GM21825 (cell line): ENCODE results near the gene PODXL.

Experiments used
- ATAC-seq: cut with Tn5 transposase; IDR thresholded peaks from one replicate; pipeline ENCODE4 v1.9.1; 2021; ENCODE audit warnings: mild to moderate bottlenecking, moderate library complexity; ENCODE audit not compliant: unreplicated experiment

The PODXL gene

DNA sequence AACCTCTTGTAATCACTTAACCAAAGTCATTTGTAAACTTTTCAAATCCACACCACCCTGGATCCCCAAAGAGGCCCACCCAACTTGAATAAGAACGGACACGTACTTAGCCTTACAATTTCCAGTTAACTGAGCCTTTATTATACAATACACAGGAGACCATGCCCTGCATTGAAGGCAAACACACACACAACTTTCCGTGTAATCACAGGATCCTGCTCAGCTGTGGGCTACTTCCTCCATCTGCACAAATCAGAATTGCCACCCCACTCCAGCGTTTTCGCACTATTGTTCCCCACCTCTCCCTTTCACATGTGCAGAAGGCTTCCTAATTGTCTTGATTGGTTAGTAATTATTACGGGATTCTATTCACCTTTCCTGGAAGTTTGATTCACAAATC is 12.1 kb upstream of the PODXL start:
- ATAC-seq = no peak

- no peak for ATAC-seq
These were observed 8.2 kb upstream of the PODXL start for GRCh38 chr7:131564640-131565039.

GRCh38 chr7:131563918-131564317 is 7.5 kb upstream of the PODXL start:
- no peak for ATAC-seq

- no peak for ATAC-seq
These were observed 6.5 kb upstream of the PODXL start for GRCh38 chr7:131562941-131563340.

DNA sequence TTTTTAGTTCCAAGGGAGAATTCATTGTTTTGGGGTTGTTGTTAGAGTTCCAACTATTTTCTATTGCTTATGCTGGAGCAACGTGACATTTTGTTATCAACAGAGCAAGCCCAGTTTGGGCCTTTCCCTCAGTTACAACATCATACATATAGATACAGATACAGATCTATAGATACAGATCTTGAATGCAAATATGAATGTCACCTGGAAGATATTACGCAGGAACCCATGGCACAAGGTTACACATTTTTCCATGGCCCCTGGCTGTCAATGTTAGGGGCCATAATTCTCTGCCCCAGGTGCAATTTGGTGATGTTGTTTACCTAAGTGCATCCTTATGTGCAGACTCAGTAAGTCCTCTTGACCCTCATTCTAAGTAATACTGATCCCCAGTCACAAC is 3.6 kb upstream of the PODXL start:
- ATAC-seq = no peak

- no peak for ATAC-seq
These were observed 1.4 kb upstream of the PODXL start for GRCh38 chr7:131557652-131558385.

DNA sequence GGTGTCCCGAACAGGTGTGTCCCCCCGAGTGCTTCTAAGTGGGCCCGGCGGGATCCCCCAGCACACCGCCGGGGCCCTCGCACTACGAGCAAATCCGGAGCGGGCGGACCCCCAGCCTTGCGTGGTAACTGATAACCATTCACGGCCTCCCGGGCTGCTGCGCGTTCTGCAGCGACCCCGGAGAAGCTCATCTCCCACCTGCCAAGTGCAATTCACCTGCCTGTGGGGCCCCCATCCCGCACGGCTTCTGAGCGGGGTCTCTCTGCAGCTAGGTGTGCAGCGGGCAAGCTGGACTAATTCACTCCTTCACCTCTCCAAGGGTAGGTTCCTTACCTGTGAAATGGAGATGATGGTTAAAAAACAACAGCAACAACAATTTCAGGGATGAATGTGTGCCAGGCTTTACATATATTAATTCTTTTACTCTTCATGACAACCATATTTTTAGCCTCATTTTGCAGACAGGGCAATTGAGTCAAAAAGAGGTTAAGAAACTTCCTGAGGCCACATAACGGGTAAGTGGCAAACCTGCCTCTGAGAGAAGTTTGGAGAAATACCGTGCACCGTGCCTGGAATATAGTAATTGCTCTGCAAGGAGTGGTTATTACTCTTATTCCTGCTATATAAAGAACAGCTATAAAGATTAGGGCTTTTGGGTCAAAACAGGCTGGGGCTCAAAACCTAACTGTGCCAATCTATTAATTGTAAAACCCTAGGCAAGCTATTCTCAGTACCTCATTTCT is 652 bp upstream of the PODXL start:
- no peak for ATAC-seq

DNA sequence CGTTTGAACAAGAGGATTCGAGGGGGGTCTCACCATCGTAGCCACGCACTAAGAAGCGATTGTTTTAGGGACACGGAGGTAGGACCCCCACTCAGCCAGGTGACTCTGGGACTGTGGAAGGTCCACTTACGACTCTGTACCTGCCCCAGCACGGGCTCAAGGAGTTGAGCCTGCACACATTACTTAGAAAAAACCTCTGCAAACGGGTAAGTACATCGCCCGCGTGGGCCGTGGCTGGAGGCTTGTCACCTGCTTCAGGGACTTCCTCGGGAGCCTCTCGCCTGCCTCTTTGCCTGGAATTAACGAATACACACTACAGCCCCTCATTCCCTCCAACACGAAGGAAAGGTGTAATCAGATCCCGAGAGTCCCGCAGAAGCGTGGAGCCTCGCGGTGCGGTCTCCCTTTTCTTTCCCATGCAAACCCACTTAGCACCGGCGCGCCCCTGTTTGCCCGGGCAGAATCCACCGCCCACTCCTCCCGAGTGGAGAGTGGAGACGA is 826 bp downstream of the PODXL start:
- ATAC-seq = no peak

GRCh38 chr7:131554880-131555516 is 1.4 kb downstream of the PODXL start:
- ATAC-seq = no peak

GRCh38 chr7:131553931-131554330 is 2.5 kb downstream of the PODXL start:
- ATAC-seq = no peak

GRCh38 chr7:131552053-131552452 is 4.4 kb downstream of the PODXL start:
- no peak for ATAC-seq

GRCh38 chr7:131550846-131551245 is 5.6 kb downstream of the PODXL start:
- no peak for ATAC-seq

DNA sequence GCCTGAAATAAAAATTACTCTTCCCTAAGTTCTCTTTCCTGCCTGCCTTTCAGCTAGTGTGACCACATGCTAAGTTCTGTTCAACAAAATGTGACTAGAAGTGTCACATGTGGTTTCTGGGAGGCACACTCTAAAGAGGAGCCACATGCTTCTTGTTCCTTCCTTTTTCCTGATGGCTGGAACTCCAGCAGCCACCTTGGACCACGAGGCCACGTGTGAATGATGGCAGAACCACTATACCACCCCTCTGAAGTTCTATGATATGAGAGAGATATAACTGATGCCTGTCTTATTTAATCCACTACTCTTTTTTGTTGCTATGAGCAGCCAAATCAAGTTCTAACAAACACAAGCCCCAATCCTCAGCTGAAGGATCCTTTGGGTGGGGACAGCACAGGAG is 8.1 kb downstream of the PODXL start:
- no peak for ATAC-seq

- ATAC-seq = no peak
These were observed 8.8 kb downstream of the PODXL start for GRCh38 chr7:131547589-131547988.

GRCh38 chr7:131546583-131547141 is 9.8 kb downstream of the PODXL start:
- ATAC-seq = no peak

DNA sequence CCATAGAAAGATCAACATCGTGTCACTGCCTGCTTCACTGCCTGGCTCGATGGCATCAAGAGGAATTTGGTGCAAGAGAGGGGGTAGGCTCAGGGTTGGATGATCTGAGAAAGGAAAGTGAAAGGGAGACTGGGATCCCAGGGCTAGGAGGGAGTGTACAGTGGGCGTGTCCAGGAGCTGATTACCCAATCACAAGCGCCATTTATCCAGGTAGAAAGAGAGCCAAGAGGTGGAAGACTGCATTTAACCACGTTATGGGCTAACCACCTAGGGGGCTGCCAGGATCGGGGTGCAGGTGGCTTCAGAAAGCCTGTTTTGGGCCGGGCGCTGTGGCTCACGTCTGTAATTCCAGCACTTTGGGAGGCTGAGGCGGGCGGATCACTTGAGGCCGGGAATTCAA is 10.3 kb downstream of the PODXL start:
- no peak for ATAC-seq

GRCh38 chr7:131544449-131545301 is 11.8 kb downstream of the PODXL start:
- no peak for ATAC-seq

- ATAC-seq = no peak
These were observed 12.4 kb downstream of the PODXL start for GRCh38 chr7:131544021-131544420.

GRCh38 chr7:131543298-131543697 is 13.1 kb downstream of the PODXL start:
- ATAC-seq = no peak

DNA sequence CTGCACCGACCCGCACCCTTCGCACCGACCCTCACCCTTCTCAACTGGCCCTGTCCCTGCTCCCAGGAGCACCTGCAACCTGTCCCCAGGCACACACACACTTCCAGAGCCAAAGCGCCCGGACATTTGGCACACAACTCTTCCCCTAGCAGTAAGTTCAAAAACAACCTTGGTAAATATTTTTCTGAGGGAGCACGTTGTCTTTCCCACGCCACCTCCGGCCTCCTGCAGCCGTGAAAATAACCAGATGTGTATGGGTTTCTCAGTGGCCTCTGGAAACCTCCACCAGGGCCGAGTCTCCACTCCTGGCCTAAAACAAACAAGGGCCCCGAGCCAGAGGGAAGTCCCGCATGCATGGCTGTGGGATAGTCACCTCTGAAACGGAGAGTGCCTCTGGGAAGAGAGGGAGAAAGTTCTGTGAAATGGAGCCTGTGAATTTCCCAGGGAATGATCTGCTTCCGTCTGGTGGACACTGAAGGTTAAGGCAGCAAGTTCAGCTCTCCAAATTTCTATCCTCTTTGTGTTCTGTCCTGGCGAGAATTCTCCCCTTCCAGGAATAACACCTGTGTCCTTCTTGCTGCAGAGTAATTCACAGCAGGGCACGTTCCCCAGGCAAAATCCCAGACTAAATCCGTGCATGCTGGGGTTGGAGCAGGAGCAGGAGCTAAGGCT is 15.8 kb downstream of the PODXL start:
- ATAC-seq = no peak
